ENCODE results near the gene CELF5. TPM values are rescaled to one million over a fixed set of nuclear protein-coding genes. Genes with fewer than 3 reads are reported as not detected.
A peak's percentile ranks its signal among the peaks of the same experiment; 100 is the strongest.
"Not testable (repeated sequence)": the region's sequence is repeated elsewhere in the genome, so short reads cannot be mapped to it uniquely, and the experiment has no call there.

The CELF5 gene
- total and polyA plus RNA-seq, 10 donors, result 0.05 to 0.19 (median 0.10) TPM; not detected in 7

- no peaks in the 10 kb centered on the region for H3K36me3 ChIP-seq
- TF ChIP-seq POLR2AphosphoS5 (IDR thresholded peaks at IDR 0.05) (no peak), CTCF (IDR thresholded peaks at IDR 0.05 in 8 of 11, conservative IDR thresholded peaks at IDR 0.05 in 3 of 11) (no peak), POLR2A (IDR thresholded peaks at IDR 0.05) (no peak)
- peaks cover 4 to 36% (median 29%) of the 10 kb centered on the region in 6 donors for H3K4me1 ChIP-seq
- H3K27ac ChIP-seq, result no peak overlapping the region
- 83 to 98% (median 88%) methylated on average over 8 of the region's 8 CpGs for WGBS, 5 donors
- intact Hi-C loops (cut with DNase I; ENCODE audit: low total_unique reads), result loop anchor here (5.0 kb wide), 1 partner anchor 149 kb away; the partner anchor contains the start of genes SMIM24 and SMIM44
- no peaks in the 10 kb centered on the region for H3K9me3 ChIP-seq
- peaks cover 0 to 19% (median 0%) of the 10 kb centered on the region in 7 donors for H3K27me3 ChIP-seq (replicated peaks in 1 of 7)
- no peak for DNase-seq
- no peak overlapping the region for H3K4me3 ChIP-seq
Measured at GRCh38 chr19:3333662-3334061, 109.2 kb downstream of the CELF5 start.

DNA sequence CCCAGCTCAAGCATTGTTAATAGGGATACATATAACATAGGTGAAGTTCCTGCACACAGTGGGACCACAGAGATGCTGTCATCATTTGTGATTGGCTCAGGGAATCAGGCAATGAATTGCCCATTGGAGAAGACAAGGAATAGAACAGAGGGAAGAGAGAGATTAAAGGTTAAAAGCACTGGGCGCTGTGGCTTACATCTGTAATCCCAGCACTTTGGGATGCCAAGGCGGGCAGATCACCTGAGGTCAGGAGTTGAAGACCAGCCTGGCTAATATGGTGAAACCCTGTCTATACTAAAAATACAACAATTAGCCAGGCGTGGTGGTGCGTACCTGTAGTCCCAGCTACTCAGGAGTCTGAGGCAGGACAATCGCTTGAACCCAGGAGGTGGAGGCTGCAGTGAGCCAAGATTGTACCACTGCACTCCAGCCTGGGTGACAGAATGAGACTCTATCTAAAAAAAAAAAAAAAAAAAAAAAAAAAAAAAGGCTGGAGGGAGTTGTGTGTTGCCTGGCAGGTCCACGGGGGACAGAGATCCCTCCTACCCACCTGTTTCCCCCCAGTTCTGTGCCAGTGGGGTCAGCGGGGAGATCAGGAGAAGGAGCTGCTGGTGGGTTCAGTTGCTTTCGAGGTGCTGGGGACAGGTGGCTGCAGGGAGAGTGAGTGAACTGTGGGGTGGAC is 110.4 kb downstream of the CELF5 start:
- DNase-seq, H3K36me3 ChIP-seq, H3K4me3 ChIP-seq, H3K9me3 ChIP-seq: not testable (repeated sequence)
- whole genome bisulfite sequencing, 5 donors, result 74 to 91% (median 83%) methylated on average over 8 of the region's 8 CpGs
- Histone ChIP-seq H3K27ac (peak overlapping the region in 4 of 8 donors; percentile 77 to 82 (median 81)), H3K27me3 (replicated peaks in 1 of 7) (peaks cover 0 to 23% (median 0%) of the 10 kb centered on the region in 7 donors), H3K4me1 (peaks cover 6 to 40% (median 33%) of the 10 kb centered on the region in 6 donors)
- intact Hi-C loops (cut with DNase I; ENCODE audit: low total_unique reads), result loop anchor here (5.0 kb wide), 1 partner anchor 147 kb away; the partner anchor contains the start of genes SMIM24 and SMIM44

DNA sequence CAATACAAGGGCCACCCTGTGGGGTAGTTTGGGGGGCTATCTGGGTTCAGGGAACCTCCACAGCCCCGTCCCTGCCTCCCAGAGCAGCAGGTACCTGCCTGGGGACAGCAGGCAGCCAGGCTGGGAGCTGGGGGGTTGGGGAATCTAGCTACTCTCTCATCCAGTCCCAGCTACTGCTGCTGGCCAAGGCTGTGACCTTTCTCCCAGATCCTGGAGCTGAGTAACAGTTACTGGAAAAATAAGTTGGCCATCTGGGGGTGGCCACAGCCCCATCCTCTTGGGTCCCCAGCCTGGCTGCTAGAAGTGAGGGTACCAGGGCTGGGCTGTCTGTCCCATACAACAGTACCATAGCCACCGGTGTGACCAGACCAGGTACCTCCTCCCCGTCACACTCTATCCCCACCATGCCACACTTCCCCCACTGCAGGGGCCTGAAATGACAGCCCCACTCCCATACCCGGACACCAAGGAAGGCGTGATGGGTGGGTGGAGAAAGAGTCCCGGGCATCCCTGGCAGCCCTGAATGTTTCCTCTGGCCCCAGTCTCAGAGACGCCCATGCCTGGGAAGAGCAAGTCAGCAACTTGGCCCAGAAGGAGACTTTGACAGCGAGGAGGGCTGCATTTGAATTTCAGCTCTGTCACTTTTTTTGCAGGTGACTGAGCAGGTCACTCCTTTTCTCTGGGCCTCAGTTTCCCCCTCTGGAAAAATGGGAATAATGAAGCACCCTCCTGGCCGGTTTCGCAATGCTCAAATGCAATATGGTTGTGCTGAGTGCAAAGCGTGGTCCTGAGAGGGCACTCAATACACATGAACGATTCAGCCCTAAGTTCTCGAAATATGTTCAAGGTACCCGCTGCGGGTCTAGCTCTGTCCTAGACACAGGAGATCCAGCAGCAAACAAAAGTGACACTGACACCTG is 111.2 kb downstream of the CELF5 start:
- no peak for TF ChIP-seq CTCF (IDR thresholded peaks at IDR 0.05 in 8 of 11, conservative IDR thresholded peaks at IDR 0.05 in 3 of 11)
- no peak for TF ChIP-seq POLR2A (IDR thresholded peaks at IDR 0.05)
- TF ChIP-seq POLR2AphosphoS5 (IDR thresholded peaks at IDR 0.05), result no peak

GRCh38 chr19:3336351-3336679 is 111.9 kb downstream of the CELF5 start:
- no peaks in the 10 kb centered on the region for H3K9me3 ChIP-seq
- H3K27ac ChIP-seq, result peak overlapping the region in 6 of 8 donors; percentile 22 to 82 (median 79)
- no peak overlapping the region for H3K4me3 ChIP-seq
- 63 to 83% (median 73%) methylated on average over 5 of the region's 5 CpGs for WGBS, 5 donors
- H3K4me1 ChIP-seq, result peaks cover 6 to 40% (median 33%) of the 10 kb centered on the region in 6 donors
- intact Hi-C loops (cut with DNase I; ENCODE audit: low total_unique reads), result no loop called here
- DNase-seq, result no peak
- TF ChIP-seq POLR2A (IDR thresholded peaks at IDR 0.05), result no peak
- H3K36me3 ChIP-seq, result no peaks in the 10 kb centered on the region
- H3K27me3 ChIP-seq (replicated peaks in 1 of 7), result peaks cover 0 to 23% (median 0%) of the 10 kb centered on the region in 7 donors

More for the DNA sequence above, 111.2 kb downstream of the CELF5 start:
- DNase-seq, result no peak
- H3K27ac ChIP-seq, result peak overlapping the region in 4 of 8 donors; percentile 77 to 82 (median 81)
- no peak overlapping the region for H3K4me3 ChIP-seq
- WGBS, 5 donors, result 81 to 92% (median 84%) methylated on average over 12 to 15 of the region's 15 CpGs
- H3K9me3 ChIP-seq, result no peaks in the 10 kb centered on the region
- H3K36me3 ChIP-seq, result no peaks in the 10 kb centered on the region
- H3K27me3 ChIP-seq (replicated peaks in 1 of 7), result peaks cover 0 to 23% (median 0%) of the 10 kb centered on the region in 7 donors
- peaks cover 6 to 40% (median 33%) of the 10 kb centered on the region in 6 donors for H3K4me1 ChIP-seq
- intact Hi-C loops (cut with DNase I; ENCODE audit: low total_unique reads), result no loop called here
